ENCODE data around the gene ANKH.
"Not testable (repeated sequence)": the region's sequence is repeated elsewhere in the genome, so short reads cannot be mapped to it uniquely, and the experiment has no call there.

Gene ANKH

GRCh38 chr5:14882658-14883580, 11.3 kb upstream of the ANKH start:
- DNase-seq, result no peak

GRCh38 chr5:14881826-14882225, 10.2 kb upstream of the ANKH start:
- DNase-seq, result no peak

- no peak for DNase-seq
Measured at GRCh38 chr5:14880688-14881087, 9.1 kb upstream of the ANKH start.

DNA sequence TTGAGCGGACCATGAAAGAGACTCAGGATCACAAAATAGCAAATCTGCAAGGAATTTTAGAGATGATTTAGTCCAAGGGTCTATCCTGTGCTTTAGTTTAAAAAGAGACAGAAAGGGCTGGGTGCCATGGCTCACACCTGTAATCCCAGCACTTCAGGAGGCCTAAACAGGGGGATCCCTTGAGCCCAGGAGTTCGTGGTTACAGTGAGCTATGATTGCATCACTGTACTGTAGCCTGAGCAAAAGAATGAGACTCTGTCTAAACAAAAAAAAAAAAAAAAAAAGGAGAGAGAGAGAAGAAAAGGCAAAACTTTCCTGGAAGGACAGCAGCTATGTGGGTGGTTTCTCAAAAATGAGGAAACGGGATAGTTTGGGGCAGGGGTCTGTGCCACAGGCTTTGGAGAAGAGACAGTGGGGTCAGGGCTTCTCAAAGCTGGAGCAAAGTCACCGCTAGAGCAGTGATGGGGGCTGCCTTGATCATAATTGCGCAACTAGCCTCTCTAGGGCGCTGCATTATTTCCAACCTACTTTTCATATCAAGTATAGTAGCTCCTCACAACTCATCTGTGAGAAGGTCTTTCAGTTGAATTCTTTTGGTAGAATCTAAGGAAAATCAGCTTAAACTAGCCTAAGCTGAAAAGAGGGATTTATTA, 8.5 kb upstream of the ANKH start:
- no peak for DNase-seq

DNA sequence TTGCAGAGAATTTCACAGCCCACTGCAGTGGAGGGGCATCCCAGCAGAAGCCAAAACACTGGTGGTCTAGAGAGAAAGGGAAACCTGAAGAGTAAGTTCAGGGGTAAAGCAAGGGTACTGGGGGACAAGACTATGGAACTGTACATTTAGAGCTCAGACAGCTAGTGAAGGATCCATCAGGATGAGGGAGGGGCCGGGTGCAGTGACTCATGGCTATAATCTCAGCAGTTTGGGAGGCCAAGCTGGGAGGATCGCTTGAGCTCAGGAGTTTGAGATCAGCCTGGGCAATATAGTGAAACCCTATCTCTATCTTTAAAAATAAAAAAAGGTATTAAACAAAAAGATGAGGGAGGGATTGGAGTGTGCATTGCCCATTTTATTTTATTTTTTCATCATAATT, 7.8 kb upstream of the ANKH start:
- no peak for DNase-seq

- not testable (repeated sequence) for DNase-seq
Measured at GRCh38 chr5:14878192-14878591, 6.6 kb upstream of the ANKH start.

DNA sequence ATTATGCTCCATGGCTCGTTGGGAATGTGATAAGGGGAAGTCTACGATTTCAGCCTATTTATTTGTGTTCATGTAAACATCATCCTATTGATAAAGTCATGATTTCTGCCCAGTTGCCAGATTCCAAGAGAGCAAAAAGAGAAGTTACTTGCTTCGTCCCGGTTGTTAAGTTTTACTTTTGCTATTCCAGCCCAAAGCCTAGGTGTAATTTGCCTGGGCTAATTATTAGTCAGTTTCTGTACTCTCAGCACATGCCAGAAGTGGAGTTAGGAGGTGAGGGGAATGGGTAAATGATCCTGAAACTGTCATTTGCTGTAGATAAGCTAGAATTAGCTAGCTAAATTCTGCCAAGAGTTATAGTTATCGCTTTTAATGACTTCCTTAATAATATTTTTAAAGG, 4.5 kb upstream of the ANKH start:
- DNase-seq, result no peak

GRCh38 chr5:14873790-14874189, 2.2 kb upstream of the ANKH start:
- no peak for DNase-seq

- DNase-seq, result no peak
Measured at GRCh38 chr5:14873093-14873492, 1.5 kb upstream of the ANKH start.

DNA sequence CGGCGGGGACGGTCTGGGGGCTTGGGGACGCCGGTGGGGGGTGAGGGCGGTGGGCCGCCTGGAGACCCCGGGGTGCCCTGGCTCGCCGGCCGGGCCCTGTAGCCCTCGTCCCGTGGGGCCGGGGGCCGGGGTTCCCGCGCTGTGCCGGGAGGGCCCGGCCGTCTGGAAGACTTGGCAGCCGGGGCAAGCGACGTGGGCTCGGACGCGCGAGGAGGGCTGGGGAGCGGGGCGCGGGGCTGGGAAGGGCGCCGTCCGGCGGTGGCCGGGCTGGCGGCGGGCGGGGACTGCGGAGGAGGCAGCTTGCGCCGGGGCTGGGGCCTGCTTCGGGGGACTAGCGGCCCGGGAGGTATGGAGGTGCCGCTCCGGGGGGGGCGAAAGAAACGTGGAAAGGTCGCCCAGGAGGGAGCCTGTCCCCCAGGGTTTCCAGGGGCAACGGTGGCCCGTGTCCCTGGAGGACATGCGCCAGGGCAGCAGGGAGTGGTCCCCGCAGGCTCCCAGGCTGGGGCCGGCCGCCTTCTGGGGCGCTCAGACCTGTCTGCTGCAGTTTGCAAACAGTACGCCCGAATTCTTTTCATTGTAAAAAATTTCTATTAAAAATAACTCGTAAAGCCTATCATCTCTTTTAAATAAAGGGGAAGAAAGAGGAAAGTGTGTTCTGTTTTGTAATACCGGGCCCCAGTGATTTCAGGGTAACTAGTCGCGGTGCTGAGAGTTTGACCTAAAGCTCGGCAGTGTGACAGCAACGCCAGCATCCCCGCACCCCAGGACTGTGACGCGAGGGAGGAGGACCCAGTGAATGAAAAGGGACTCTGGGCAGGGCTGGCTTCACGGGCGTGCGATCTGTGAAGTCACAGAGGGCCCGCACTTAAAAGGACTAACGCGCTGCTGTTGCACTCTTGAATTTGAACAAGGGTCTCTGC, 752 bp upstream of the ANKH start:
- no peak for DNase-seq

DNA sequence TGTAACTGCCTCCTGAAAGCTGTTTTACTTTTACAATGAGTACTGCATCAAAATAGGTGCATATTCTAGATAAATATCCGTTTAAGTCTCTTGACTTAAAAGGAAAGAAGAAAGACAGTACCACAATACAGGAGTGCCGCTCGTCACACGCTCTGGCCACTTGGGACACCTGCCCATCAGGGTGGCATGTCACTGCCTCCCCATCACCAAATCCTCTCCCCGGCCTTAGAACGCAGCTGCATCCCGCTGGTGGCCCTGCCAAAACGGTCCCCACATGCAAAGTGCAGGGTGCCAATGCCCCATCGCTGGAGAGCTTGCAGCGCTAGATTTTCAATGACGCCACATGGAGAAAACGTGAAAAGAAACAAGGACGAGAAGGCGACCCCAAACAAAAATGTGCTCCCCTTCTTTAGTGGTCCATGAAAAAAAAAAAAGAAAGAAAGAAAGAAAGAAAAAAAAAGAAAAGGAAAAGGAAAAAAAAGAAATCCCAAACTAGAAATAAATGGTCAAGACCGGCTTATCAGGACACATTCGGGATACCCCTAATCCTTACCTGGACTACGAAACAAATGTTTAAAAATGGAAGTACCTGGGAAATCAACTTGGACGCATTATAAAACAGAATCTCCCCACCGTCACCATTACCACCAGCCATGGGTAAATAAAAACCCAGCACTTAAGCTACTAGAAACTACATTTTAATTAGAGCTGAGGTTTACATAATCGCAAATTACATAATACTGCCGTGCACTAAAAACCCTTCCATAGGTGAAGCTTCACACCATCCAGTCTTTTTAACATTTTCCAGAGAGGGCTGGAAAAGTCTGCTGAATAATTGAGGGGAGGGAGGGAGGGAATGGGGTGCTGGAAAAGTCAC, 1.0 kb downstream of the ANKH start:
- no peak for DNase-seq

DNA sequence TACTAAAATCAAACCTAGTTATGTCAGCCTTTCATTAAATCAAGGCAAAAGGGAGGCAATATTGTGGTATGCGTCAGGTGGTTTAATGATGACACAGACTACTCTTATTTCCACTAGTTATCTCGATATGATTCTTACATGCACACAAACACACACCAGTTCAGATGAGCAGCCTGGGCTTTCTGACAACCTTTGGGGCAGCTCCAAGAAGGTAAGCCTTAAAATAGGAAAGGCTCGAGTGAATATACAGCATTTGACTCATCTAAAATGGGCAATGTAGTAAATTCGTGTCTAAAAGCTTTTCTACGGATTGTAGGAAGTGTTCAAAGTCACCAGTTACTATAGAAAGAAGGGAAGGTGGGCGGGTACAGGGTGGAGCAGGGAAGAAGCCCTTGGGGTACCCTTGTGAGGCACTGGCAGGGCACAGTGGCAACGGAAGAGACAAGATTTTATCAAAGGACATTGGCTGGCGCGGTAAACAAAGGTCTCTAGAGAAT, 1.9 kb downstream of the ANKH start:
- DNase-seq, result no peak

DNA sequence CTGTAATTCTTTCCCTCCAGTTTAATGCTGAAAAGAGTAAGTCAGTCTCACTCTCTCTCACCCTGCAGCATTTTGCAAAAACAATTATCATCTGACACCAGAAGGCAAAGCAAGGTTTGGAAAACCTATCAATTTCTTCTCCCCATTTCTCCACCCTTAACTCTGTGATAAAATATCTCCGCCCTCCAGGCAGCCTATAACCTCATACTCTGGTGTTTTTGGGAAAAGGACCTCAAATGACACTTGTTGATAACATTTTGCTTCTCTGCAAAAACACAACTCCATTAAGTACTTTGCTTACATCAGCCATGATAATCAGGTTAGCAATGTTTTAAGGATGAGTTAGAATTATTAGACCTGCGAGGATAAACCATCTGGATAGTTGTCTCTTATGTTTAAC, 2.3 kb downstream of the ANKH start:
- no peak for DNase-seq

- DNase-seq, result no peak
Measured at GRCh38 chr5:14868771-14869170, 2.8 kb downstream of the ANKH start.

DNA sequence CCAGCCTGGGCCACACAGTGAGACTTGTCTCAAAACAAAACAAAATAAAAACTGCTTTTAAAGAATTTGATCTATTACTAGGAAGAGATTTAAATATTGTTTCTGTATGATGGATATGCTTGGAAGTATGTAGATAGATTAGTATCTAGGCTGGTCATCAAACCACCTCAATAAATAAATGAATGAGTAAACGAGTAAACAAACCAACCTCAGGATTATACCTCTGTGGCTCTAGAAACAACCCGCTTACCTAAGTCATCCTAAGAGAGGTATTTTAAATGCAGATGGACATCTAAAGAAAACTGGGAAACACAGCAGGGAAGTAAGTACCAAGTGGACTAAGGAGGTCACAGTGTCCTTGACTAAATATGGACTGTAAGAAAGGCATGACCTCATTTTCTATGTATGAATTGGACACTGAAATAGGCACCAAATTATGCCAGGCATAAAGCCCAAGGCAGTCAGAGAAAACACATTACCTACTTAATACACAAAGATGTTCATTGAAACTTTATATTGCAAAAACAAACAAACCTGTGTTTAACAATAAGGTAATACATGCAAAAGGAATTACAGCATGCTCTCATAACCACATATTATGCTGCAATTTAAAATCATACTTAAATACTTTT, 7.3 kb downstream of the ANKH start:
- DNase-seq, result no peak

DNA sequence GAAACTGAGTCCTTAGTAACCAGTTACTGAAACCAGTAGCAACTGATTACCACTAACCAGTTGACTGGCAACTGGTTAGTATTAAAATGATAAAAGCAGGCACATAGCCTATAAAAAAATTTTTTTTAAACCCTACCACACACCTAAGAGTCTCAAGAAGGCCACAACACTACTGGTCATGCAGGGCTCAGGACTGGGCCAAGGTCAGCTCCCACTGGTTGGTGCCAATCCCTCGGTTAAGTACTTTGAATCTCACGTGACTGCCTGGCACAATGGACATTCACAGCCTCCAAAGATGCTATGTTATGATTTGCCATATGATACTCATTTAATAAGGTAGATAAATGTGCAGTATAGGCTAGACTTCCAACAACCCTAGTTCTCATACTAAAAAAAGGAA, 8.5 kb downstream of the ANKH start:
- no peak for DNase-seq

DNA sequence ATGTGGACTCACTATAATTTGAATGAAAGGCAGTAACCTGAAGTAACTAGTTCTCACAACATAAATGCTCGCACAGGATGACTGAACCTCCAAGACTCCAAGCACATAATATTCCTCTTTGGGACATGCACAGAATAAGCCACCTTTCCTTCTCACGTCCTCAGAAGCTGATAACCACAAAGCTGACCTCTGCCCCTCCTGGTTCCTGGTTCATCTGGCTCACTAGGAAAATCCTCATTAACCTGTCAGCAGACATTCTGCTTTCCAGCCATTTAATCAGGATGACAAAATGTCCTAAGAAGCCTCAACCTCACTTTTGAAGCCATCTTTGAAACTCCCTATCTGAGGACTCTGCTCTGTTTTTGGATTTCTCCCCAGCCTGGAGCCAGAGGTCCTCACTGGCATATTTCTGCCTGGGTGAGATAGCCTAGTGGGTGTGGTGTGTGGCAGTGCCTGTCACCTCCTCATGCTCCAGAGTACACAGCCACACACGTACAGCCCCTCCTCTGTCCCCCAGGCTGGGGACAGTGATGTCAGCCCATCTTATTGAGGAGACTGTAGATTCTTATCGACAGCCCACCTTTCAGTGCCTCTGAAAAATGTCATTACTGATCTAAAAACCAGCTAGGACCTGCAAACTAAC, 10.3 kb downstream of the ANKH start:
- no peak for DNase-seq

DNA sequence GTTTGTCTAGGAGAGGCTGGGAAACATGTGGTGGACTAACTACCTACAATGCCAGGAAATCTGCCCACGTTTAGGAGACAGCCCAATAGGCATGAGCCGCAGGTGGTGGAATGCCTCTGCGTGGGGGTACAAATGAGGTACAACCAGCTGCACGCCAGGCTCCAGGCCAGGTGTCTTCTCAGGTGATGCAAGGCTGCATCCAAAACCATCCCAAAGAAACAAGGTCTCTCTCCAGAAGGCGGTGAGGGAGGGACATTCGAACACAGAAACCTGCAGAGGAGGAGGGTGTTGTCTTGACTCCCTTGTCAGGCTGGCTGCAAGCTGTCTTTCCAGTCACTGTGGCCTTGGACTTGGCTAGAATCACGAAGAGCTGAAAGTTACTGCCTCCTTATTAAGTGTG, 11.6 kb downstream of the ANKH start:
- DNase-seq, result no peak

DNA sequence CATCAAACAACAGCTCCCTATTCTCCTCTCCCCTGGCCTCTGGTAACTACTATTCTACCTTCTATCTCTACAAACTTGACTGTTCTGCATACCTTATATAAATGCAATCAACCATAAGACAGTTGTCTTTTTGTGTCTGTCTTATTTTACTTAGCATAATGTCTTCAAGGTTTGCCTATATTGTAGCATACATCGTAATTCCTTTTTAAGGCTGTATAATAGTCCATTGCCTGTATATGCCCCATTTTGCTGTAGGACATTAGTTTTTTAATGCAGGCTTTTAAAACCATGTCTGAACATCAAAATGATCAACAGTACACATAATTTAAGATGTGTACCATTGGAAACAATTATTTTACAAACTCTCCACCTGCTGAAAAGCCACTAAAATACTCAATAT, 12.4 kb downstream of the ANKH start:
- no peak for DNase-seq

DNA sequence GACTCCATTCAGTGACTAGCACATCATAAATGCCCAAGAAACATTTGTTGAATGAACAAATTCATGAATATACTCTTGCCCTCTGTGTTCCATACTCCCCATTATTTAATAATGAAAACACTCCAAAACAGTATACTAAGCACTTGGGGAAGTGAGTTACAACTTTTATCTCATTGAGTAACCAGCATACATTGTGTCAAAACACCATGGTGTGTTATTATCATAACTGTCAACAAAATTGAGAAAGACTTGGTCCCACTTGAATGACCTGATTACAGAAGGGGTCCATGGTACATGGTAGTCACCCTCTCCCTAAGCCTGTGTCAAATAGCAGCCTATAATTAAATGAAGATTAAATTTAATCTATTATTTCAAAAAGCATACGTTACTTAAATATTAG, 16.2 kb downstream of the ANKH start:
- DNase-seq, result no peak

- DNase-seq, result no peak
Measured at GRCh38 chr5:14854799-14855198, 16.8 kb downstream of the ANKH start.
